HG03520 (cell line): ENCODE measurements around the gene TLE4.
"Not testable (repeated sequence)": the region's sequence is repeated elsewhere in the genome, so short reads cannot be mapped to it uniquely, and the experiment has no call there.

Experiments
- ATAC-seq: cut with Tn5 transposase; IDR thresholded peaks from one replicate; pipeline ENCODE4 v1.9.1; 2021; ENCODE audit warnings: mild to moderate bottlenecking, moderate library complexity; ENCODE audit not compliant: unreplicated experiment

Gene TLE4

GRCh38 chr9:79598562-79599345 is 27.0 kb downstream of the TLE4 start:
- ATAC-seq = no peak

- no peak for ATAC-seq
Observed at GRCh38 chr9:79600466-79600865, 28.7 kb downstream of the TLE4 start.

GRCh38 chr9:79603222-79603920 is 31.6 kb downstream of the TLE4 start:
- ATAC-seq = no peak

- no peak for ATAC-seq
Observed at GRCh38 chr9:79604149-79604548, 32.4 kb downstream of the TLE4 start.

GRCh38 chr9:79604921-79605562 is 33.3 kb downstream of the TLE4 start:
- no peak for ATAC-seq

GRCh38 chr9:79606529-79606928 is 34.8 kb downstream of the TLE4 start:
- not testable (repeated sequence) for ATAC-seq

GRCh38 chr9:79609468-79610018 is 37.8 kb downstream of the TLE4 start:
- ATAC-seq = no peak

GRCh38 chr9:79610019-79610631 is 38.4 kb downstream of the TLE4 start:
- no peak for ATAC-seq

- peak; percentile 98 for ATAC-seq
Observed at GRCh38 chr9:79610791-79611614, 39.2 kb downstream of the TLE4 start.

- no peak for ATAC-seq
Observed at GRCh38 chr9:79613145-79613544, 41.4 kb downstream of the TLE4 start.

GRCh38 chr9:79615038-79615437 is 43.3 kb downstream of the TLE4 start:
- ATAC-seq = no peak

- ATAC-seq = no peak
Observed at GRCh38 chr9:79616013-79616412, 44.2 kb downstream of the TLE4 start.

GRCh38 chr9:79616971-79617370 is 45.2 kb downstream of the TLE4 start:
- ATAC-seq = no peak

- no peak for ATAC-seq
Observed at GRCh38 chr9:79617395-79617794, 45.6 kb downstream of the TLE4 start.

- ATAC-seq = no peak
Observed at GRCh38 chr9:79619930-79620329, 48.2 kb downstream of the TLE4 start.

- ATAC-seq = no peak
Observed at GRCh38 chr9:79621916-79622575, 50.3 kb downstream of the TLE4 start.

- ATAC-seq = peak; percentile 84
Observed at GRCh38 chr9:79623799-79624721, 52.3 kb downstream of the TLE4 start.

GRCh38 chr9:79629721-79630120 is 58.0 kb downstream of the TLE4 start:
- no peak for ATAC-seq
